HG03342 (cell line): ENCODE measurements around the gene GNAI1.

Experiments
- ATAC-seq: cut with Tn5 transposase; IDR thresholded peaks from one replicate; pipeline ENCODE4 v1.9.1; 2021; ENCODE audit warnings: mild to moderate bottlenecking, moderate library complexity; ENCODE audit not compliant: unreplicated experiment

GNAI1 gene

GRCh38 chr7:80131675-80132435 is 2.8 kb upstream of the GNAI1 start:
- no peak for ATAC-seq

DNA sequence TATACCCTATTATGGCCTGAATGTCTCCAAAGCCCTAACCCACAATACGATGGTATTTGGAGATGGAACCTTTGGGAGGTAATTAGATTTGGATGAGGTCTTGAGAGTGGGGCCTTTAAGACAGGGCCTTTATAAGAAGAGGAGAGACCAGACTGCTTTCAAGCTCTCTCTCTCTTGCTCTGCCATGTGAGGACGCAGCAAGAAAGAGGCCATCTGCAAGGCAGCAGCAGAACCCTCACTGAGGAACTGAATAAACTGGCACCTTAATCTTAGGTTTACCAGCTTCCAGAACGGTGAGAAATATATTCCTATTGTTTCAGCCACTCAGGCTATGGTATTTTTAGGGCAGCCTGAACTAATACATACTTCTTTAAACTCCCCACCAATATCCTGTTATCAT is 2.0 kb upstream of the GNAI1 start:
- no peak for ATAC-seq

- ATAC-seq = no peak
Observed at GRCh38 chr7:80133361-80134114, 1.1 kb upstream of the GNAI1 start.

GRCh38 chr7:80134115-80134535 is 506 bp upstream of the GNAI1 start:
- ATAC-seq = no peak

DNA sequence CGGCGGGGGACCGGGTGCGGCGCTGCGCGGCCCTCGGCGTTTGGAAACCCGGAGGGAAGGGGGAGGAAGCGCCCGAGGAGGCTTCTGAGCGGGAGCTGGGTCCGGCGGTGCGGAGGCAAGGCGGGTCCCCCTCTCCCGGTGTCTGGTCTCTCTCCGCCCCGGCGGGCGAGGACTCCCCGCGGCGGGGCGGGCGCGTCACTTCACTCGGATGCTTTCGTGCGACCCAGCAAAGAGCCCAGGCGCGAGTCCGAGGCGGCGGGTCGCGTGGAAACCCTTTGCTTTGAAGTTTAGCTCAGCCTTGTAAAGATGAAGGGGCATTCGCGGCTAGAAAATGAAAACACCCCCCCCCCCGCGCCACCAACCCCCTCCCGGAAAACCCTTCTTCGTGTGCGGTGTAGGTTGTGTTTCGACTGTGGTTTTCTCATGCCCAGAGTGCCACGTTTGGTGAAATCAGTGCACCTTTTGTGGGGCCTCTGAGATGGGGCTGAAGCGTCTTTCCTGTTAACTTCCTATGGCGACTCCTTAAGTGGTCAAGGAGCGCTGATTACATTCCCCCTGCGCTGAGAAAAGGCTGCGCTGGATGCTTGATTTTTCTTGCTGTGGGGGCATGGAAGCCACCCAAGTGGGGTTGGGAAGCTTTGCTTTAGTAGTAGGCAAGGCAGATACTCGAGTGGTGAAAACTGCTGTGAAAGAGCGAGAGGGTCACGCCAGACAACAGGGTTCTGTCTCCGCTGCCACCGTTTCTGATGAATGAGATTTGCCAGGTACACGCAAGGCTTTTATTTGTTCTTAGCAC is 876 bp downstream of the GNAI1 start:
- ATAC-seq = peak; percentile 14

GRCh38 chr7:80136261-80137055 is 1.8 kb downstream of the GNAI1 start:
- peak; percentile 43 for ATAC-seq

DNA sequence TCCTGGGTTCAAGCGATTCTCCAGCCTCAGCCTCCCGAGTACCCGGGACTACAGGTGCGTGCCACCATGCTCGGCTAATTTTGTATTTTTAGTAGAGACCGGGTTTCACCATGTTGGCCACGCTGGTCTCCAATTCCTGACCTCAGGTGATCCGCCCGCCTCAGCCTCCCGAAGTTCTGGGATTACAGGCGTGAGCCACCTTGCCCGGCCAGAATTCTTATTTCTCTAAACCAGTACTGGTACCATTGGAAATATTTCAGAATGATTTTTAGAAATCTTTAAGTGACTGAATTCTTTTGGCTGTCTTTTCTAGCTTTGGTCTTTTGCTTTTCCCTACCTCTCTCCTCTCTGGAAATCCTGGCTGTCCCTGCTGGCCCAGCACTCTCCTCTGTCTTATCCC is 2.8 kb downstream of the GNAI1 start:
- no peak for ATAC-seq

DNA sequence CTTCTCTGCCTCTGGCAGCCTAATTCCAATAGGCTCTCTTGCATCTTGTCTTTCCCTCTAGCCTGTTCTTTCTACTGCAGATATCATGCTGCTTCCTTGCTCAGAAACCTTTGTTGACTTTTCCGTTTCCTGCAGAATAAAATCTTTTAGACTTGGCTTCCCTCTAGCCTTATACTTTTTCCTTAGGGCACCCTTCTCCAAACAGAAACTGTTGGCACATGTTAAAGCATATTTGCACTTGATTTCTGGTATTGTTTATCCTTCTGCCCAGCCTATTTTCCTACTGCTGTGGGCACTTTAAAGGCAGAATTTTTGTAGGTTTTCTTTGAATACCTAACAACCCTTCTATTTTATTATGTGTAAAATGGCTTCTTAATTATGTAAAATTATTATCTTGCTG is 4.6 kb downstream of the GNAI1 start:
- no peak for ATAC-seq

GRCh38 chr7:80140388-80140787 is 5.8 kb downstream of the GNAI1 start:
- no peak for ATAC-seq

GRCh38 chr7:80141376-80141775 is 6.7 kb downstream of the GNAI1 start:
- no peak for ATAC-seq

- no peak for ATAC-seq
Observed at GRCh38 chr7:80142853-80143580, 8.4 kb downstream of the GNAI1 start.

- no peak for ATAC-seq
Observed at GRCh38 chr7:80145780-80146422, 11.3 kb downstream of the GNAI1 start.

DNA sequence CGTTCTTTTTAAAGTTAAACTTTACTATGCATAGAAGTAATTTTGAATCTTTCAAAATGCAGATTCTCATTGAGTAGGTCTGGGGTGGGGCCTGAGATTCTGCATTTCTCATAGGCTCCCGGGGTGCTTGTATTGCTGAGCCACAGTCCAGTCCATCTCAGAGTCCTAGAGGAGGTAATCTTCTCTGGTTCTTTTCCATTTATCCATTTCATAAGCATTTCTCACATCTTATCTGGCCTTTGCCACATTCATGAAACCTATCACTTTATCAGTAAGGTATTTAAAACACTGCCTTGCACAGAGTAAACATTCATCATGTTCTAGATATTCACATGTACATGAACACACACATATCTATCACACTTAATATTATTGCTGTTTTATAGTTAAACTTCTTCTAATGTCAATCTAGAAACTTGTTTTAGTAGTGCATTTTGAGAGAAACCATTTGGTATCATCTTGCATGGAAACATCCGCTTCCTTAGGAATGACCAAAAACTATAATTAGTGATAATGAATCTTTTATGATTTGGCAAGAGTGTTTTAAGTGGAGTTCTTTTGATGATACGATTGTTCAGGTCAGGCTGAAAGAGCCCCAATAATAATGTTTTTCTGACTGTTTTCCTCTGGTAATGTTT is 12.0 kb downstream of the GNAI1 start:
- no peak for ATAC-seq

GRCh38 chr7:80147543-80148391 is 13.1 kb downstream of the GNAI1 start:
- ATAC-seq = no peak

GRCh38 chr7:80150611-80151273 is 16.1 kb downstream of the GNAI1 start:
- no peak for ATAC-seq

DNA sequence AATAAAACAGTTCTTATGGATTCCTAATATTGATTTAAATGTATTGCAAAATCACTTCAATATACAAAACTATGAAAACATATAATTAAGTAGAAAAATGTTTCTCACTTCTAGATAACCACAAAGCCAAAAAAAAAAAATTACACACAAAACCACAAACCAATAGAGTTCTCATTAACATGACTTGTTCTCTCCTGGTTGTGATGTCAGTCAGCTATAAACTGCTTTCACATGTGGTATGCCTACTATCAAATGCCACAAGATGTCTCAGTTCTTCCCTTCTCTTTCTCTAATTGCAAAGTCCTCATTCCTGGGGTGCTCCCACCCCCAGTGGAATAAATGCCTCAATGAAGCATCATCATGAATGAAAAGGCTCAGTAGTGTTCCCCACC is 16.6 kb downstream of the GNAI1 start:
- peak; percentile 55 for ATAC-seq

- no peak for ATAC-seq
Observed at GRCh38 chr7:80153446-80153845, 18.8 kb downstream of the GNAI1 start.
